K562 (cell line): Measurements from ENCODE around the gene ETS1.

ENCODE experiments used
- EGR1 ChIP-seq: fragments of 450-650 bp; conservative IDR thresholded peaks from 2 replicates; pipeline ENCODE4 v1.6.1; 2017; ENCODE audit warnings: mild to moderate bottlenecking
- ETS2 ChIP-seq: IDR thresholded peaks from 2 replicates; pipeline ENCODE4 v1.6.1; 2016; ENCODE audit warnings: borderline replicate concordance, missing genetic modification characterization, mild to moderate bottlenecking, moderate library complexity, missing compliant biosample characterization; ENCODE audit not compliant: poor library complexity, severe bottlenecking
- KDM5B ChIP-seq: fragments of 200-600 bp; sonication (generic); IDR thresholded peaks from 2 replicates; pipeline ENCODE4 v1.6.1; 2012; ENCODE audit warnings: low read depth, mild to moderate bottlenecking, moderate library complexity, low read length, control low read depth, inconsistent platforms; ENCODE audit not compliant: insufficient replicate concordance
- RHOXF2B ChIP-seq: fragments of 250-450 bp; sonication (Bioruptor Pico); conservative IDR thresholded peaks from 2 replicates; pipeline ENCODE4 v1.5.1; 2021
- SP1 ChIP-seq: sonication (generic); formaldehyde crosslinking; IDR thresholded peaks from 2 replicates; pipeline ENCODE4 v1.8.1; 2022; ENCODE audit warnings: mild to moderate bottlenecking, missing genetic modification reagents
- TF ChIP-seq, protein P1 (sequence below), 3 experiments: IDR thresholded peaks in 2 of 3; conservative IDR thresholded peaks in 1 of 3; 2 replicates each; pipeline ENCODE4 v1.5.1; 2011 to 2012; ENCODE audit warnings: low read length in 3 of 3, mild to moderate bottlenecking in 3 of 3, control low read depth in 2 of 3, improper control_type of control experiment in 1 of 3, inconsistent platforms in 1 of 3, low read depth in 1 of 3, mixed read lengths in 1 of 3, moderate library complexity in 1 of 3; ENCODE audit not compliant: insufficient read depth in 2 of 3

DNA sequence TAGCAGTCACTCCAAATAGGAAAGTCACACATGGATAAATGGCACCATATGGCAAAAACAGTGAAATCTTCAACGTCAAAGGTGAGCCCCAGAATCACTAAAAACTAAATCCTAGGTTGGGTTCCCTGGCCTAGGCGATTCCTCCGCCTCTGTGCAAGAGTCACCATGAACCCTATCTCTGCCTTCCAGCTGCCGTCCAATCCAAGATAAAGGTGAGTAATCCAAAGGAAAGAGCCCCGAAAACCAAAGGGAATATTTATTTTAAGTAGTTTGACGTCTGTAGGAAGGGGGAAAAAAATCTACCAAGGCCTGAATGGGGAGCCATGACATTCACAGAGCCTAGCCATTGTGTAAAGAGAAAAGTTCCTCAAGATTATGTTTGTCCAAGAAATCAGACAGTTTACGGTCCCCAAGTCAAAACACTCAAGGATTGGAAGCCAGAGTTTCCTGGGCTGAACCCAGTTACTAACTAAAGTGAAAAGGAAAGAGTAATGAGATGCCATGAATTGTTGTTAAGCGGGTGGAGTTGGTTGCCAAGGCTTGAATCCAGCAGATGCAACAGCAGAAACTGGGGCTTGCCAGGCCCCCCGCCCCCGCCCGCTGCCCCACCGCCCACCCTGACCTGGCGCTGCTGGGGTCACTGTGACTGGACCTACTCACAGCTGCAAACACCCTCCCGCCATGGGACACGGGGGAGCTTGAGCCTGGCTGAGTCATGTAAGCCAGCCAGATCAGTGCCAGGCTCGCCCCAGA lies 39.7 kb upstream of the ETS1 start:
- TF ChIP-seq, protein P1, sequence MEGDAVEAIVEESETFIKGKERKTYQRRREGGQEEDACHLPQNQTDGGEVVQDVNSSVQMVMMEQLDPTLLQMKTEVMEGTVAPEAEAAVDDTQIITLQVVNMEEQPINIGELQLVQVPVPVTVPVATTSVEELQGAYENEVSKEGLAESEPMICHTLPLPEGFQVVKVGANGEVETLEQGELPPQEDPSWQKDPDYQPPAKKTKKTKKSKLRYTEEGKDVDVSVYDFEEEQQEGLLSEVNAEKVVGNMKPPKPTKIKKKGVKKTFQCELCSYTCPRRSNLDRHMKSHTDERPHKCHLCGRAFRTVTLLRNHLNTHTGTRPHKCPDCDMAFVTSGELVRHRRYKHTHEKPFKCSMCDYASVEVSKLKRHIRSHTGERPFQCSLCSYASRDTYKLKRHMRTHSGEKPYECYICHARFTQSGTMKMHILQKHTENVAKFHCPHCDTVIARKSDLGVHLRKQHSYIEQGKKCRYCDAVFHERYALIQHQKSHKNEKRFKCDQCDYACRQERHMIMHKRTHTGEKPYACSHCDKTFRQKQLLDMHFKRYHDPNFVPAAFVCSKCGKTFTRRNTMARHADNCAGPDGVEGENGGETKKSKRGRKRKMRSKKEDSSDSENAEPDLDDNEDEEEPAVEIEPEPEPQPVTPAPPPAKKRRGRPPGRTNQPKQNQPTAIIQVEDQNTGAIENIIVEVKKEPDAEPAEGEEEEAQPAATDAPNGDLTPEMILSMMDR (IDR thresholded peaks at IDR 0.05 in 2 of 3, conservative IDR thresholded peaks at IDR 0.05 in 1 of 3; ENCODE audit: insufficient read depth in 2 of 3, low read depth in 1 of 3, low read length in 3 of 3): no peak
- TF ChIP-seq KDM5B: no peak
- TF ChIP-seq EGR1: no peak
- no peak for TF ChIP-seq RHOXF2B (CRISPR knock-in tag)
- TF ChIP-seq SP1 (CRISPR knock-in tag): no peak
- no peak for TF ChIP-seq ETS2 (tag)
